HL-60/S4 (cell line): Measurements from ENCODE around the gene EEA1.
"Not testable (repeated sequence)": the region's sequence is repeated elsewhere in the genome, so short reads cannot be mapped to it uniquely, and the experiment has no call there.

Source experiments
- in situ Hi-C: fragments of 300-500 bp; cut with MboI; formaldehyde crosslinking; loops from 2 replicates; pipeline ENCODE4 v1.14.3; 2022; ENCODE audit warnings: low sequenced_read_pairs

Gene EEA1

GRCh38 chr12:92759634-92760268 lies 169.3 kb downstream of the EEA1 start:
- in situ Hi-C loops, result no loop called here

- in situ Hi-C loops, result no loop called here
Observed at GRCh38 chr12:92757597-92758121, 171.4 kb downstream of the EEA1 start.

DNA sequence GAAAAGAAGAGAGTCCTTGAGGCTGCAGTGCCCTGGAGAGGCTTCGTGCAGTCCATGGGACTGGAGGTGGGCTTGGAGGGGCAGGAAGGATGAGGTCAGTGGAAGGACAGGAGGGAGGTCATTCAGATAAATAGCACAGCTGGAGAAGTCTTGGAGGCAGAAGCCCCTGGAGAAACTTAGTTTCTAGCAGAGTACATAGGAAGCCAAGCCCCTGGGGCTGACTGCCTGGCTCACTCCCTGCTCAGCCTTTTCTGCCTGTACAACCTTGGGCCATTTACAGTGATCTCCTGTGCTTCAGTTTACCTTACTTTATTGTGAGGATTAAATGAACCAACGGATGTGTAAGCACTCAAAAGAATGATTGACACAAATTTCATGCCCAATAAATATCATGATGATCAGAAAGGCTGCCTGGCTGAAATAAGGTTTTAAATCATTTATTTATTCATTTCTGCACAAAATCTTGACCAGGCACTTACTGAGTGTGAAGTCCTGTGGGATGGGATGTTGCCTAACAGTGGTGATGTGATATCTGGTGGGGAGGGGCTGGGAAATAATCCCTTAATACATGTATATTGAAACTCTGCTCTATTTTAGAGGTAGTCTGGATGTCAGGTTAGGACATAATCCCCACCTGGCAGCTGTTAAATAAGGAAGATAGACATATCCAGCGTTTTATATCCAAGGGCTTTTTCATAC lies 172.0 kb downstream of the EEA1 start:
- in situ Hi-C loops, result no loop called here

DNA sequence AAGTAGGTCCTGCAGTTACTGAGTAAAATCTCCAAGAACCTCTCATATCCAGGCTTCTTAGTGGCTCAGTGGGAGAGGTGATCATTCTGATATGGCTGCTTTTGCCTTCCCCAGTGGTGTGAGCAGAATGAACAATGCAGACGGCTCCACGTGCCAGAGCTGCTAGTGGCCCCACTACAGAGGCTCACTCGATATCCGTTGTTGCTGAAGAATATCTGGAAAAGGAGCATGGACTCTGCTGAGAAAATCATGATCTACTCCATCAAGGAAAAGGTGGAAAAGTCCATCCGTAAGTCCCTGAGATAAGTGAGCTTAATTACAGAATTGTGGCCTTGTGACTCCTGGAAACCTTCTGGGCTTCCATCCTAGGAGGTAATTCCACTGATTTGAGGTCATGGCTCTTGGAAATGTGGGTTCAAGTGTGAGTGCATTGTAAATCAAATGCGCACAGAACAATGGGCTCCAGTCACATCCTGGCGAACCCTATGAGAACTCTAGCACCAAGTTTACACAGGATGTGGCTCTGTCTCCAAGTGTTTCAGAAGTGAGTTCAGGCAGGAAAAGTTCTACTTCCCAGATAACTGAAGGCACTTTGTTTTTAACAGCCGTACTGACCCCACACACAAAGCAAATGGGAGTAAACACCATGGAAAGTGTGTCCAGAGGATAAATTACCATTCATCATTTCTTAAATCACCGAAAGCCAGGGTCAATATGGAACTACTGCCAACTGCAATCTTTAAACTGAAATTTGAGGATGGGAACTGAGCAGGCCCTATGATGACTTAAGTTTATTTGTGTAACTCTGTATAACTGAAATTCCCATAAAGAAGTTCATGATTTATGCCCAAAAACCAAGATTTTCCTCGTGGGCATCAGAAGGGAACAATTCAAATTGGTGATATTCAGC lies 174.9 kb downstream of the EEA1 start:
- in situ Hi-C loops, result no loop called here

DNA sequence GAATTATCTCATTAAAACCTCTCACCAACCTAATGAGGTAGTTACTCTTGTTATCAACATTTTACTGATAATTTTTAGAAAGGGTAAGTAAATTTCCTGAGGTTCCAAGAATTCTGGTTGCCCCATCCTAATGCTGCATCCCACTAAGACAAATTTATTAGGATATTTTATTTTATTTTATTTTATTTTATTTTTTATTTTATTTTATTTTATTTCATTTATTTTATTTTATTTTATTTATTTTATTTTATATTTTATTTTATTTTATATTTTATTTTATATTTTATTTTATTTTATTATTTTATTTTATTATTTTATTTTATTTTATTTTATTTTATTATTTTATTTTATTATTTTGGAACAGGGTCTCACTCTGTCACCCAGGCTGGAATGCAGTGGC lies 179.4 kb downstream of the EEA1 start:
- in situ Hi-C loops, result not testable (repeated sequence)

DNA sequence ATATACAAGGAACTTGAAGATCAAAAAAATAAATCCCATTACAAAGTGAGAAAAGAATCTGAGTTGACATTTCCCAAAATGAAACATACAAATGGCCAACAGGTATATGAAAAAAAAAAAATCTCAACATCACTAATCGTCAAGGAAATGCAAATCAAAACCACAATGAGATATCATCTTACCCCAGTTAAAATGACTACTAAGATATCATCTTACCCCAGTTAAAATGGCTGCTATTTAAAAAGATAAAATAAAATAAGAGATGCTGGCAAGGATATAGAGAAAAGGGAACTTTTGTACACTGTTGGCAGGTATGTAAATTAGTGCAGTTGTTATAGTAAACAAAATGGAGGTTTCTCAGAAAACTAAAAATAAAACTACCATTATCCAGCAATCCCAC lies 181.9 kb downstream of the EEA1 start:
- in situ Hi-C loops, result no loop called here

GRCh38 chr12:92745856-92746550 lies 183.1 kb downstream of the EEA1 start:
- in situ Hi-C loops, result no loop called here

GRCh38 chr12:92743026-92743425 lies 186.1 kb downstream of the EEA1 start:
- in situ Hi-C loops, result no loop called here

GRCh38 chr12:92740411-92740810 lies 188.7 kb downstream of the EEA1 start:
- in situ Hi-C loops, result no loop called here

DNA sequence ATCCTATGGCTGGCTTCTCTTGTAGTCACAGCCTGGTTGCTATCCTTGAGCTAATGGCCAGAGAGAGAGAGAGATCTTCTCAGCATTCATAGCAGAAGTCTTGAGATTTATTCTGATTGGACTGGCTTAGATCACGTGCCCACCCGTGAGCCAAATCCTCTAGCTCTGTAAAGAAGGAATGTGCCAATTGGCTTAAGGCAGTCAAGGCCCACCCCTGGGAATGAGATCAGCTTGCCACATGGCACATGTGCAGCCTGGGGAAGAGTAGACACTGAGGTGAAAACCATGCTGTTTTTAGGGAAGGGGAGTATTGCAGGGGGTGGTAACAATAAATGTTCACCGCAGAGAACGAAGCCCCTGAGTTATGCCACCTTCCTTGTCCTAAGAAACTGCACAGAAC lies 190.0 kb downstream of the EEA1 start:
- in situ Hi-C loops, result no loop called here

DNA sequence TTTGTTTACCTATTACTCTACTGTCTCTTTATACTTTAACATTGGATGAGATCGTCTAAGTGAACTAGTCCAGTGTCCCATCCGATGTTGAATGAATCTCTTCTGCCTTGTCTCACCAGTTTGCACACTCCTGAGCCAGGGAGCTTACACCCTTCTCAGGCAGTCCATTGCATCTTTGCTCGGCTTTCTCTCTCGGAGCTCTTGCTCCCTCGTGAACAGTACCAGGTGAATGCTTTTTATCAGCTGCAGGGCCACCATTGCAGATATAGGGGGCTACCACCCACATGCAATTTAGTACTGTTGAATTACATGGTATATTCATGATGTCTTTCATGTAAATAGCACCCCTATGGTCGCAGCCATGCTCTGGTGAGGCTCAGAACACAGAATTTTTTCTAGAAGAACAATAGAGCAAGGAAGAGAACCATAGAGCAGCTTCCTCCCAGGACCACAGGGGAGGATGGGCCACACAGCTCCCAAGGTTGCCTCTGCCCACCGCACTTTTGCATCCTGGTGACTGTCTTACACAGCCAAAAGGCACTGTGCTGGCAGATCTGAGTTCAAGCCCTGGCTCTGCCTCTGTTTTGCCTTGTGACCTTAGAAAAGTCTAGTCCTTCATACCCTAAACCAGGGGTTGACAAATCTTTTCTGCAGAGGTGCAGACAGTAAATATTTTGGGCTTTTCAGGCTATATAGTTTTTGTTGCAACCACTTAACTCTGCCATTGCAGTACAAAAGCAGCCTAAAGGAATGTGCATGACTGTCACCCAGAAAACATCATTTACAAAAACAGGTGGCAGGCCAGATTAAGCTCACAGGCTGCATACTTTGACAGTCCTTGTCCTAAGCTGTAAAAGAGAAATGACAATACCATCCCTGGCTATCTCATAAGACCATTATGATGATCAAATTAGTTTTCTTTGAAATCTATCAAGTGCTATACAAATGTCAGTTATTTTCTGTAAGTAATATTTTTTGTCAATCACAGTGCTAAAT lies 190.9 kb downstream of the EEA1 start:
- in situ Hi-C loops, result no loop called here

- in situ Hi-C loops, result no loop called here
Observed at GRCh38 chr12:92736605-92737004, 192.5 kb downstream of the EEA1 start.

GRCh38 chr12:92735131-92735721 lies 193.9 kb downstream of the EEA1 start:
- in situ Hi-C loops, result no loop called here

DNA sequence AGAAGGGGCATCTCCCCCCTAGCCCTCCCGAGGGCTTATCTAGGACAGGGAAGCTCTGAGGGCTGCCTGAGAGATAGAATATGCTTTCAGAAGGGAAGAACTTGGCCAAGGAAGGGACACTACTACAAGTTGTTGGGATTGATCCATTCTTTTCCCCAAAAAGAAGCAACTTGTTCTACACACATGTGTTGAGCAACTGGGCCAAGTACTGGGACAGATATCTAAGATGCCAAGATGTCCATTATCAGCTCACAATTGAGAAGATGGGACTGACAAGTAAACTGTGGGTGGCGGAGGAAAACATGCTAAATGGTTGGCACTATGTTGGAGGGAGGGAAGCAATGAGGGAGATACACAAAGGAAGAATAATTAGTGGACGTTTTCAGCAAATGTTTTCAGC lies 195.4 kb downstream of the EEA1 start:
- in situ Hi-C loops, result no loop called here

- in situ Hi-C loops, result no loop called here
Observed at GRCh38 chr12:92733181-92733580, 195.9 kb downstream of the EEA1 start.

GRCh38 chr12:92732716-92733115 lies 196.4 kb downstream of the EEA1 start:
- in situ Hi-C loops, result no loop called here

- in situ Hi-C loops, result no loop called here
Observed at GRCh38 chr12:92732216-92732615, 196.9 kb downstream of the EEA1 start.

- in situ Hi-C loops, result no loop called here
Observed at GRCh38 chr12:92730758-92731157, 198.3 kb downstream of the EEA1 start.

- in situ Hi-C loops, result no loop called here
Observed at GRCh38 chr12:92729773-92730305, 199.3 kb downstream of the EEA1 start.
